WTC11 (cell line): ENCODE measurements around the gene LMF1. TPM values are rescaled to one million over a fixed set of nuclear protein-coding genes. Genes with fewer than 3 reads are reported as not detected.

ENCODE experiments used
- ATAC-seq: fragments of 200-7000 bp; cut with Tn5 transposase; 2 replicates; pipeline ENCODE4 v1.10.0; 2021; ENCODE audit warnings: mild to moderate bottlenecking, moderate library complexity
- CTCF ChIA-PET: fragments of 300-600 bp; sonication (Branson Sonifier 250); formaldehyde crosslinking; loops from one replicate; lab custom pipeline; 2021; ENCODE audit warnings: antibody characterized with exemption; lab: Charles Lee
- POLR2A ChIA-PET: fragments of 350-600 bp; sonication (Branson Sonifier 250); formaldehyde crosslinking; loops from one replicate; lab custom pipeline; 2021; ENCODE audit warnings: antibody characterized with exemption; lab: Charles Lee
- DNase-seq: peaks from one replicate; pipeline ENCODE4 v3.0.0; 2021; ENCODE audit warnings: low spot score
- H3K27ac Mint-ChIP-seq: 2 replicates; pipeline ENCODE4 v1.8.0; 2021; ENCODE audit warnings: mixed read lengths
- H3K27me3 Mint-ChIP-seq: 2 replicates; pipeline ENCODE4 v1.8.0; 2021; ENCODE audit warnings: low read depth, mild to moderate bottlenecking, moderate library complexity, mixed read lengths
- H3K36me3 Mint-ChIP-seq: 2 replicates; pipeline ENCODE4 v1.8.0; 2021; ENCODE audit warnings: mixed read lengths
- H3K4me1 Mint-ChIP-seq: 2 replicates; pipeline ENCODE4 v1.8.0; 2022; ENCODE audit warnings: mixed read lengths
- H3K4me3 Mint-ChIP-seq: 2 replicates; pipeline ENCODE4 v1.8.0; 2021; ENCODE audit warnings: mild to moderate bottlenecking, moderate library complexity, mixed read lengths
- H3K9me3 Mint-ChIP-seq: 2 replicates; pipeline ENCODE4 v1.8.0; 2021; ENCODE audit warnings: mixed read lengths
- ARID4B ChIP-seq: sonication (generic); formaldehyde crosslinking; IDR thresholded peaks from 2 replicates; pipeline ENCODE4 v1.8.0; 2023; ENCODE audit warnings: missing genetic modification reagents, mild to moderate bottlenecking, borderline replicate concordance
- ATF3 ChIP-seq: sonication (generic); formaldehyde crosslinking; conservative IDR thresholded peaks from 2 replicates; pipeline ENCODE4 v1.8.1; 2022; ENCODE audit warnings: mild to moderate bottlenecking, missing genetic modification reagents
- CTCF ChIP-seq: fragments of 200-600 bp; IDR thresholded peaks from 2 replicates; pipeline ENCODE4 v1.8.0; 2022; ENCODE audit warnings: antibody characterized with exemption
- ERG ChIP-seq: fragments of 250-450 bp; sonication (Bioruptor Pico); IDR thresholded peaks from 2 replicates; pipeline ENCODE4 v1.8.0; 2021; ENCODE audit warnings: mild to moderate bottlenecking
- ETV6 ChIP-seq: sonication (generic); formaldehyde crosslinking; IDR thresholded peaks from 2 replicates; pipeline ENCODE4 v1.8.1; 2022; ENCODE audit warnings: mild to moderate bottlenecking, missing genetic modification reagents
- GABPB1 ChIP-seq: sonication (generic); formaldehyde crosslinking; IDR thresholded peaks from 2 replicates; pipeline ENCODE4 v1.8.1; 2023; ENCODE audit warnings: mild to moderate bottlenecking, missing genetic modification reagents
- IRF1 ChIP-seq: sonication (generic); formaldehyde crosslinking; IDR thresholded peaks from 2 replicates; pipeline ENCODE4 v1.8.0; 2023; ENCODE audit warnings: missing genetic modification reagents
- MAX ChIP-seq: sonication (generic); formaldehyde crosslinking; IDR thresholded peaks from 2 replicates; pipeline ENCODE4 v1.8.0; 2022; ENCODE audit warnings: mild to moderate bottlenecking, missing genetic modification reagents
- MLX ChIP-seq: sonication (generic); formaldehyde crosslinking; IDR thresholded peaks from 2 replicates; pipeline ENCODE4 v1.8.1; 2023; ENCODE audit warnings: mild to moderate bottlenecking, missing genetic modification reagents, moderate library complexity
- MXD4 ChIP-seq: fragments of 250-450 bp; sonication (Bioruptor Pico); IDR thresholded peaks from 2 replicates; pipeline ENCODE4 v1.8.0; 2021; ENCODE audit warnings: mild to moderate bottlenecking, moderate library complexity, borderline replicate concordance
- MYBL2 ChIP-seq: sonication (generic); formaldehyde crosslinking; IDR thresholded peaks from 2 replicates; pipeline ENCODE4 v1.8.1; 2023; ENCODE audit warnings: mild to moderate bottlenecking, moderate library complexity, missing genetic modification reagents
- NFE2L1 ChIP-seq: sonication (generic); formaldehyde crosslinking; IDR thresholded peaks from 2 replicates; pipeline ENCODE4 v1.8.1; 2023; ENCODE audit warnings: missing genetic modification reagents
- NR3C1 ChIP-seq: sonication (generic); formaldehyde crosslinking; conservative IDR thresholded peaks from 2 replicates; pipeline ENCODE4 v1.8.1; 2023; ENCODE audit warnings: low read depth, mild to moderate bottlenecking, missing genetic modification reagents
- SMAD3 ChIP-seq: sonication (generic); formaldehyde crosslinking; IDR thresholded peaks from 2 replicates; pipeline ENCODE4 v1.8.0; 2022; ENCODE audit warnings: missing genetic modification reagents, mild to moderate bottlenecking, borderline replicate concordance
- SMAD4 ChIP-seq: sonication (generic); formaldehyde crosslinking; IDR thresholded peaks from 2 replicates; pipeline ENCODE4 v1.8.0; 2022; ENCODE audit warnings: mild to moderate bottlenecking, missing genetic modification reagents
- TCF7 ChIP-seq: sonication (generic); formaldehyde crosslinking; IDR thresholded peaks from 2 replicates; pipeline ENCODE4 v1.8.0; 2022; ENCODE audit warnings: mild to moderate bottlenecking, low read depth, missing genetic modification reagents, moderate library complexity
- TEAD1 ChIP-seq: sonication (generic); formaldehyde crosslinking; IDR thresholded peaks from 2 replicates; pipeline ENCODE4 v1.8.0; 2022; ENCODE audit warnings: mild to moderate bottlenecking, missing genetic modification reagents
- TP53 ChIP-seq: sonication (generic); formaldehyde crosslinking; IDR thresholded peaks from 2 replicates; pipeline ENCODE4 v1.8.1; 2023; ENCODE audit warnings: mild to moderate bottlenecking, missing genetic modification reagents
- ZNF138 ChIP-seq: sonication (generic); formaldehyde crosslinking; conservative IDR thresholded peaks from 2 replicates; pipeline ENCODE4 v1.8.1; 2022; ENCODE audit warnings: mild to moderate bottlenecking, moderate library complexity, missing genetic modification reagents
- ZNF219 ChIP-seq: sonication (generic); formaldehyde crosslinking; IDR thresholded peaks from 2 replicates; pipeline ENCODE4 v1.8.0; 2023; ENCODE audit warnings: missing genetic modification reagents, mild to moderate bottlenecking, borderline replicate concordance
- ZNF396 ChIP-seq: fragments of 250-450 bp; sonication (Bioruptor Pico); IDR thresholded peaks from 2 replicates; pipeline ENCODE4 v1.8.0; 2021; ENCODE audit warnings: mild to moderate bottlenecking, moderate library complexity, borderline replicate concordance
- ZNF416 ChIP-seq: fragments of 250-450 bp; sonication (Bioruptor Pico); IDR thresholded peaks from 2 replicates; pipeline ENCODE4 v1.9.0; 2021; ENCODE audit warnings: mild to moderate bottlenecking, inconsistent platforms
- ZNF512 ChIP-seq: sonication (generic); formaldehyde crosslinking; IDR thresholded peaks from 2 replicates; pipeline ENCODE4 v1.8.1; 2022; ENCODE audit warnings: missing genetic modification reagents, borderline replicate concordance
- total RNA-seq: library from RNA; stranded (reverse); gene quantifications from 3 replicates; pipeline ENCODE4 v1.2.3, GENCODE V29; 2021

The LMF1 gene
- total RNA-seq, 1 experiment from 2014 or later, result 10.5 TPM

GRCh38 chr16:995087-995486 lies 24.3 kb upstream of the LMF1 start:
- ATAC-seq (no peak), DNase-seq (no peak)
- ChIA-PET POLR2A (no interaction called here), CTCF (interaction anchor here (2.1 kb wide), 1 partner anchor 63 kb away, joined by 10 read pairs; no protein-coding TSS in a partner anchor)
- Mint-ChIP-seq H3K4me1 (peaks cover 5% of the 10 kb centered on the region; the same call in 1 of the 2 replicates), H3K9me3 (peaks cover 24% of the 10 kb centered on the region), H3K4me3 (no peak overlapping the region), H3K27ac (no peak overlapping the region), H3K36me3 (peaks cover 15% of the 10 kb centered on the region), H3K27me3 (peaks cover 19% of the 10 kb centered on the region)
- no peak for TF ChIP-seq TEAD1
- TF ChIP-seq ATF3 (CRISPR knock-in tag), result no peak
- no peak for TF ChIP-seq IRF1
- no peak for TF ChIP-seq NFE2L1
- TF ChIP-seq ETV6 (CRISPR knock-in tag), result no peak
- no peak for TF ChIP-seq ZNF138
- TF ChIP-seq ERG (CRISPR knock-in tag), result no peak
- no peak for TF ChIP-seq GABPB1 (CRISPR knock-in tag)
- no peak for TF ChIP-seq TCF7
- no peak for TF ChIP-seq SMAD4 (CRISPR knock-in tag)
- no peak for TF ChIP-seq MXD4 (CRISPR knock-in tag)
- TF ChIP-seq ZNF512 (CRISPR knock-in tag), result no peak
- TF ChIP-seq MYBL2, result no peak
- TF ChIP-seq NR3C1, result no peak
- TF ChIP-seq MLX (CRISPR knock-in tag), result no peak
- no peak for TF ChIP-seq ZNF416 (CRISPR knock-in tag)
- TF ChIP-seq CTCF, result no peak
- TF ChIP-seq SMAD3 (CRISPR knock-in tag), result no peak

- Mint-ChIP-seq H3K36me3 (peaks cover 15% of the 10 kb centered on the region), H3K4me3 (no peak overlapping the region), H3K9me3 (peaks cover 24% of the 10 kb centered on the region), H3K27me3 (peaks cover 19% of the 10 kb centered on the region), H3K27ac (no peak overlapping the region), H3K4me1 (peaks cover 5% of the 10 kb centered on the region; the same call in 1 of the 2 replicates)
- no peak for ATAC-seq
- no peak for TF ChIP-seq MAX
- no peak for TF ChIP-seq ZNF138
- TF ChIP-seq TP53, result no peak
- TF ChIP-seq ZNF219 (CRISPR knock-in tag), result no peak
- no peak for TF ChIP-seq ARID4B (CRISPR knock-in tag)
- TF ChIP-seq ZNF396 (CRISPR knock-in tag), result no peak
- CTCF ChIA-PET, result no interaction called here
- DNase-seq, result no peak
- POLR2A ChIA-PET, result no interaction called here
Observed at GRCh38 chr16:993731-994130, 22.9 kb upstream of the LMF1 start.
